ENCODE results near the gene PTPRE.

DNA sequence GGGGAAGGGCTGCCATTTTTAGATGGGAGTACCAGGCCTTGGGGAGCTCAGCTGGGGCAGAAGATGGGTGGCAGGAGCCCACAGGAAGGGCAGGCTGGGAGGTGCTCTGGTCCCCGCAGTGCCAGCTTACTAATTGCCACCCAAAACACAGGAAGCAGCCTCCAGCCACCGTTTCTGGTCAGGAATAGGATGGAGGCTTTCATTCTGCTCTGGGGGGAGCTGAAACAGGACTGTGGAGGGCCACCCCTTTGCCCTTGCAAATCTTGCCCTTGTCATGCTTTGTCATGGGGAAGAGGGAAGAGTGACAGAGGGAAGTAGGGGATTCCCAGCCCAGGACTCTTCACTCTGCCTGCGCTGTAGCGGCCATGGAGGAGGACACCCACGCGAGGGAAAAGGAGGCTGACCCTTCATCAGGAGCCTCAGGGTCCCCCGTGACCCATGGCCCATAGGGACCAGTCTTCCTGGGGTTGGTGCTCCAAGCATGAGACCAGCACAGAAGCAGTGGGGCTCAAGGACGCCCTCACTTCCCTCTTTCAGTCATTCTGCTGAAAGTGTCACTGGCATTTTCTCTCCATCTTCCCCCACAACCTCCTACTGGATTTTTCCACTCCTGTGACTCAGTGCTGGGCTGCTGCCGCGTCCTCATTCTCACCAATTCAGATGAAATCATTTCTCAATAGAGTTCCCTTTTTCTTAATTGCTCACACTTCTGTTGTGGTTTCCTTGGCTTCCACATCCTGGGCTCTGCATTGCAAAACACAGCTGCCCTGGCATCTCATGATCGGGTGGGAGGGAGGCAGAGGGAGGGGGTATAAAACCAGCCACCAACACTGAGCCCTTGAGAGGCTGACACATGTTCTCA is 157.4 kb downstream of the PTPRE start:
- TF ChIP-seq CTCF (IDR thresholded peaks at IDR 0.05) (no peak), POLR2A (IDR thresholded peaks at IDR 0.05) (no peak)

All from right lobe of liver (tissue), 4 donors.